HepG2 (cell line): ENCODE results near the gene ORC2. TPM values are rescaled to one million over a fixed set of nuclear protein-coding genes. Genes with fewer than 3 reads are reported as not detected.

Source experiments
- CBX5 ChIP-seq: sonication (generic); formaldehyde crosslinking; IDR thresholded peaks from 2 replicates; pipeline ENCODE4 v1.4.0; 2020; ENCODE audit warnings: missing genetic modification reagents, borderline replicate concordance
- CCDC6 ChIP-seq: sonication (generic); formaldehyde crosslinking; IDR thresholded peaks from 2 replicates; pipeline ENCODE4 v1.8.1; 2022; ENCODE audit warnings: mild to moderate bottlenecking, missing genetic modification reagents, moderate library complexity
- DNMT3B ChIP-seq: conservative IDR thresholded peaks from 2 replicates; pipeline ENCODE4 v1.6.1; 2016; ENCODE audit warnings: missing biosample characterization, control low read depth
- E2F5 ChIP-seq: sonication (generic); formaldehyde crosslinking; conservative IDR thresholded peaks from 2 replicates; pipeline ENCODE4 v1.4.0; 2020; ENCODE audit warnings: missing genetic modification reagents
- FOXK2 ChIP-seq: fragments of 450-650 bp; IDR thresholded peaks from 2 replicates; pipeline ENCODE4 v1.6.1; 2016
- HOXA3 ChIP-seq: sonication (generic); formaldehyde crosslinking; IDR thresholded peaks from 2 replicates; pipeline ENCODE4 v1.5.0; 2020; ENCODE audit warnings: missing genetic modification reagents
- JUNB ChIP-seq: sonication (generic); formaldehyde crosslinking; IDR thresholded peaks from 2 replicates; pipeline ENCODE4 v1.8.0; 2022; ENCODE audit warnings: missing genetic modification reagents, mild to moderate bottlenecking, borderline replicate concordance
- KAT7 ChIP-seq: IDR thresholded peaks from 2 replicates; pipeline ENCODE4 v1.6.1; 2018; ENCODE audit warnings: borderline replicate concordance, missing compliant biosample characterization
- KDM5B ChIP-seq: sonication (generic); formaldehyde crosslinking; IDR thresholded peaks from 2 replicates; pipeline ENCODE4 v1.4.0; 2020; ENCODE audit warnings: missing genetic modification reagents, mild to moderate bottlenecking, borderline replicate concordance
- KLF9 ChIP-seq: IDR thresholded peaks from 2 replicates; pipeline ENCODE4 v1.6.1; 2016; ENCODE audit warnings: low read depth
- MED8 ChIP-seq: sonication (generic); formaldehyde crosslinking; IDR thresholded peaks from 2 replicates; pipeline ENCODE4 v1.8.1; 2023; ENCODE audit warnings: mild to moderate bottlenecking, missing genetic modification reagents; ENCODE audit not compliant: insufficient replicate concordance
- NCOA2 ChIP-seq: sonication (generic); formaldehyde crosslinking; IDR thresholded peaks from 2 replicates; pipeline ENCODE4 v1.8.0; 2022; ENCODE audit warnings: inconsistent platforms
- NR2F1 ChIP-seq, 2 experiments: fragments of 450-650 bp in 1 of 2; formaldehyde crosslinking in 1 of 2; IDR thresholded peaks; 2 replicates each; pipeline versions ENCODE4 v1.5.0 to v1.6.1; 2016 to 2020; ENCODE audit warnings: mild to moderate bottlenecking in 1 of 2, missing compliant biosample characterization in 1 of 2, missing genetic modification reagents in 1 of 2, moderate library complexity in 1 of 2
- PHF21A ChIP-seq: sonication (generic); formaldehyde crosslinking; IDR thresholded peaks from 2 replicates; pipeline ENCODE4 v1.5.0; 2020; ENCODE audit warnings: mild to moderate bottlenecking, missing genetic modification reagents
- PHF8 ChIP-seq: sonication (generic); formaldehyde crosslinking; IDR thresholded peaks from 2 replicates; pipeline ENCODE4 v1.5.0; 2020; ENCODE audit warnings: missing genetic modification reagents
- REPIN1 ChIP-seq: sonication (generic); formaldehyde crosslinking; IDR thresholded peaks from 2 replicates; pipeline ENCODE4 v1.8.0; 2022; ENCODE audit warnings: missing genetic modification reagents, low read depth, mild to moderate bottlenecking, borderline replicate concordance
- SMC3 ChIP-seq: IDR thresholded peaks from 2 replicates; pipeline ENCODE4 v1.6.1; 2011; ENCODE audit warnings: low read length, improper control_type of control experiment
- TCF7 ChIP-seq: sonication (generic); IDR thresholded peaks from 2 replicates; pipeline ENCODE4 v1.6.1; 2016; ENCODE audit warnings: antibody characterized with exemption, low read depth
- TMF1 ChIP-seq: sonication (generic); formaldehyde crosslinking; IDR thresholded peaks from 2 replicates; pipeline ENCODE4 v1.8.1; 2022; ENCODE audit warnings: low read depth, missing genetic modification reagents
- USF2 ChIP-seq, 2 experiments: sonication (generic) in 1 of 2; formaldehyde crosslinking in 1 of 2; IDR thresholded peaks; 2 replicates each; pipeline versions ENCODE4 v1.5.1 to v1.6.1; 2011 to 2020; ENCODE audit warnings: borderline replicate concordance in 1 of 2, low read depth in 1 of 2, low read length in 1 of 2, mild to moderate bottlenecking in 1 of 2, missing genetic modification reagents in 1 of 2, moderate library complexity in 1 of 2
- XRCC5 ChIP-seq: fragments of 200-400 bp; formaldehyde crosslinking; optimal IDR thresholded peaks from 2 replicates; pipeline ENCODE3; 2017; ENCODE audit warnings: mild to moderate bottlenecking, low read length
- ZBTB34 ChIP-seq: sonication (generic); formaldehyde crosslinking; IDR thresholded peaks from 2 replicates; pipeline ENCODE4 v1.8.0; 2022; ENCODE audit warnings: mild to moderate bottlenecking, missing genetic modification reagents
- ZNF143 ChIP-seq: sonication (generic); formaldehyde crosslinking; IDR thresholded peaks from 2 replicates; pipeline ENCODE4 v1.4.0; 2020; ENCODE audit warnings: missing genetic modification reagents
- ZNF747 ChIP-seq: sonication (generic); formaldehyde crosslinking; IDR thresholded peaks from 2 replicates; pipeline ENCODE4 v1.8.1; 2023; ENCODE audit warnings: missing genetic modification reagents, mild to moderate bottlenecking, borderline replicate concordance
- ZNF772 ChIP-seq: sonication (generic); formaldehyde crosslinking; IDR thresholded peaks from 2 replicates; pipeline ENCODE4 v1.5.0; 2020; ENCODE audit warnings: mild to moderate bottlenecking, missing genetic modification reagents
- ZNF780A ChIP-seq: sonication (generic); formaldehyde crosslinking; IDR thresholded peaks from 2 replicates; pipeline ENCODE4 v1.8.0; 2022; ENCODE audit warnings: mild to moderate bottlenecking, missing genetic modification reagents, moderate library complexity
- polyA plus RNA-seq, 8 experiments: library from polyadenylated mRNA; depleted of rRNA in 3 of 8; stranded (reverse) in 7 of 8; unstranded in 1 of 8; fragments of >200 nt; fragmentation: Illumina TruSeq in 4 of 8; extraction: Trizol in 4 of 8; gene quantifications; 2 replicates each; pipeline versions ENCODE4 v1.2.1 to v1.2.3, GENCODE V29; 2011 to 2016; ENCODE audit warnings: low read depth in 4 of 8, missing spikeins in 1 of 8, mixed read lengths in 1 of 8; ENCODE audit not compliant: insufficient read depth in 1 of 8
- total RNA-seq, 5 experiments: library from RNA; depleted of rRNA; stranded (reverse); fragments of >200 nt; fragmentation: Illumina TruSeq; extraction: Trizol; gene quantifications; 2 replicates each; pipeline ENCODE4 v1.2.3, GENCODE V29; 2016; ENCODE audit warnings: low read depth in 1 of 5

ORC2 gene
- total and polyA plus RNA-seq, 2 of the 13 experiments (the other 11 are each of a cell fraction or from before 2014, with no cell fraction given), result 19.3 to 73.5 TPM

GRCh38 chr2:200864176-200865034 is 99.1 kb downstream of the ORC2 start, which contains the start of gene CLK1 (continued):
- peak; percentile 98 for TF ChIP-seq KDM5B (CRISPR knock-in tag)
- peak; percentile 78; the same call in 1 of the 2 replicates for TF ChIP-seq NCOA2
- peak; percentile 99 for TF ChIP-seq HOXA3
- no peak; the same call in 1 of the 2 replicates for TF ChIP-seq JUNB (CRISPR knock-in tag)
- peak; percentile 83; the same call in 1 of the 2 replicates for TF ChIP-seq KLF9 (CRISPR knock-in tag)
- peak; percentile 22 to 46; a peak in 2 of 4 replicates for TF ChIP-seq NR2F1 (CRISPR knock-in tag; IDR thresholded peaks at IDR 0.05)
- no peak for TF ChIP-seq SMC3
- peak; percentile 90; the same call in 1 of the 2 replicates for TF ChIP-seq CCDC6 (CRISPR knock-in tag)
- TF ChIP-seq FOXK2, result peak; percentile 48; the same call in 1 of the 2 replicates
- peak; percentile 71; the same call in 1 of the 2 replicates for TF ChIP-seq E2F5 (CRISPR knock-in tag)
- no peak for TF ChIP-seq MED8 (CRISPR knock-in tag)
- peak; percentile 99 for TF ChIP-seq REPIN1 (CRISPR knock-in tag)
- TF ChIP-seq PHF8, result peak; percentile 96
- TF ChIP-seq ZNF772, result peak; percentile 97
- peak; percentile 65; the same call in 1 of the 2 replicates for TF ChIP-seq TCF7
- peak; percentile 64; the same call in 1 of the 2 replicates for TF ChIP-seq ZNF143 (CRISPR knock-in tag)
- peak; percentile 86; the same call in 1 of the 2 replicates for TF ChIP-seq ZBTB34 (CRISPR knock-in tag)
- peak; percentile 90; the same call in 1 of the 2 replicates for TF ChIP-seq CBX5 (CRISPR knock-in tag)
- TF ChIP-seq USF2 (IDR thresholded peaks at IDR 0.05; ENCODE audit: low read depth, low read length), result no peak
- TF ChIP-seq USF2 (CRISPR knock-in tag; IDR thresholded peaks at IDR 0.05; ENCODE audit: borderline replicate concordance), result peak; percentile 64; the same call in 1 of the 2 replicates
- TF ChIP-seq XRCC5, result peak; percentile 88
- TF ChIP-seq ZNF780A (CRISPR knock-in tag), result peak; percentile 96
- peak; percentile 81 for TF ChIP-seq DNMT3B
- TF ChIP-seq KAT7 (CRISPR knock-in tag), result peak; percentile 94
- no peak for TF ChIP-seq PHF21A (CRISPR knock-in tag)
- TF ChIP-seq TMF1 (CRISPR knock-in tag), result peak; percentile 86; the same call in 1 of the 2 replicates
- TF ChIP-seq ZNF747 (CRISPR knock-in tag), result peak; percentile 98
